Measurements from ENCODE around the gene MANSC4. TPM values are rescaled to one million over a fixed set of nuclear protein-coding genes. Genes with fewer than 3 reads are reported as not detected.

Gene MANSC4
- total RNA-seq, 2 donors from 2014 or later: not detected

GRCh38 chr12:27723212-27723611, 56.8 kb downstream of the MANSC4 start:
- Histone ChIP-seq H3K9me3 (no peaks in the 10 kb centered on the region), H3K27ac (no peak overlapping the region), H3K4me3 (no peak overlapping the region), H3K4me1 (no peaks in the 10 kb centered on the region), H3K27me3 (no peaks in the 10 kb centered on the region), H3K36me3 (replicated peaks in 1 of 2; ENCODE audit: insufficient read depth in 1 of 2, low read depth in 2 of 2) (peaks cover 0 to 14% of the 10 kb centered on the region in 2 donors)
- DNase-seq (no peak), ATAC-seq (no peak)
- intact Hi-C loops (cut with DNase I): no loop called here
- WGBS, 2 donors: 86 to 88% methylated on average over 1 of the region's 1 CpG
- TF ChIP-seq POLR2A (IDR thresholded peaks at IDR 0.05) (no peak), CTCF (IDR thresholded peaks at IDR 0.05) (no peak)

Small RNAs within 50 kb of the gene (small RNA-seq; reads per million reads assigned to genes)
- gene RF00019 (not detected), gene RF02271 (not detected)

Other genes starting within 250 kb of the MANSC4 start
- gene REP15, start 83.8 kb downstream of the MANSC4 start, total RNA-seq: 1 to 10 TPM; 1.0 to 2.0 TPM
- 10 to 100 TPM; 14.3 to 16.5 TPM for gene MRPS35, start 69.4 kb downstream of the MANSC4 start, total RNA-seq
- 10 to 100 TPM; 32.7 to 36.6 TPM for gene KLHL42, start within 50 bp of the MANSC4 start, total RNA-seq
- gene PTHLH, start 192.5 kb upstream of the MANSC4 start, total RNA-seq: under 1 TPM in 1 of 2 donors, not detected in 1; 0.78 TPM

Data from body of pancreas (tissue), 4 donors.